Measurements from ENCODE around the gene SLX4IP. TPM values are rescaled to one million over a fixed set of nuclear protein-coding genes. Genes with fewer than 3 reads are reported as not detected.

Gene SLX4IP
- total and polyA plus RNA-seq, 12 donors, result 2.8 to 8.2 (median 4.8) TPM

GRCh38 chr20:10540636-10541493, 105.8 kb downstream of the SLX4IP start:
- no peak for DNase-seq
- TF ChIP-seq CTCF (IDR thresholded peaks at IDR 0.05), result no peak
- no peak for TF ChIP-seq POLR2A (IDR thresholded peaks at IDR 0.05)
- Histone ChIP-seq H3K4me1 (replicated peaks in 1 of 2) (no peaks in the 10 kb centered on the region), H3K4me3 (no peak overlapping the region), H3K27ac (peak overlapping the region in 2 of 5 donors; percentile 40 to 65), H3K36me3 (replicated peaks in 1 of 2) (no peaks in the 10 kb centered on the region), H3K27me3 (no peaks in the 10 kb centered on the region), H3K9me3 (replicated peaks in 1 of 3) (no peaks in the 10 kb centered on the region)
- intact Hi-C loops (cut with DNase I), result no loop called here
- 36 to 47% (median 41%) methylated on average over 4 of the region's 4 CpGs for WGBS, 4 donors

GRCh38 chr20:10541668-10542411, 106.7 kb downstream of the SLX4IP start:
- no peak for DNase-seq
- intact Hi-C loops (cut with DNase I), result no loop called here
- TF ChIP-seq CTCF (IDR thresholded peaks at IDR 0.05) (no peak), POLR2A (IDR thresholded peaks at IDR 0.05) (no peak)
- Histone ChIP-seq H3K9me3 (replicated peaks in 1 of 3) (no peaks in the 10 kb centered on the region), H3K4me3 (no peak overlapping the region), H3K27me3 (no peaks in the 10 kb centered on the region), H3K4me1 (replicated peaks in 1 of 2) (no peaks in the 10 kb centered on the region), H3K36me3 (replicated peaks in 1 of 2) (no peaks in the 10 kb centered on the region), H3K27ac (peak overlapping the region in 1 of 5 donors; percentile 65)
- 74 to 88% (median 81%) methylated on average over 2 of the region's 2 CpGs for WGBS, 4 donors

- WGBS, 4 donors, result 93 to 99% (median 94%) methylated on average over 3 of the region's 3 CpGs
- Histone ChIP-seq H3K27ac (no peak overlapping the region), H3K27me3 (no peaks in the 10 kb centered on the region), H3K4me3 (no peak overlapping the region), H3K36me3 (replicated peaks in 1 of 2) (no peaks in the 10 kb centered on the region), H3K9me3 (replicated peaks in 1 of 3) (no peaks in the 10 kb centered on the region), H3K4me1 (replicated peaks in 1 of 2) (no peaks in the 10 kb centered on the region)
- no peak for TF ChIP-seq CTCF (IDR thresholded peaks at IDR 0.05)
- TF ChIP-seq POLR2A (IDR thresholded peaks at IDR 0.05), result no peak
- intact Hi-C loops (cut with DNase I), result no loop called here
- no peak for DNase-seq
Observed at GRCh38 chr20:10542442-10542841, 107.3 kb downstream of the SLX4IP start.

- Histone ChIP-seq H3K4me3 (no peak overlapping the region), H3K9me3 (replicated peaks in 1 of 3) (no peaks in the 10 kb centered on the region), H3K4me1 (replicated peaks in 1 of 2) (no peaks in the 10 kb centered on the region), H3K27me3 (no peaks in the 10 kb centered on the region), H3K36me3 (replicated peaks in 1 of 2) (no peaks in the 10 kb centered on the region), H3K27ac (no peak overlapping the region)
- 70 to 82% (median 81%) methylated on average over 3 of the region's 3 CpGs for WGBS, 4 donors
- intact Hi-C loops (cut with DNase I), result no loop called here
- no peak for DNase-seq
- no peak for TF ChIP-seq CTCF (IDR thresholded peaks at IDR 0.05)
- no peak for TF ChIP-seq POLR2A (IDR thresholded peaks at IDR 0.05)
Observed at GRCh38 chr20:10543480-10543879, 108.4 kb downstream of the SLX4IP start.

Data from adrenal gland (tissue), 12 donors.